Cardiac muscle cell (in vitro differentiated cells and primary cell): ENCODE data around the gene EFTUD2. TPM values are rescaled to one million over a fixed set of nuclear protein-coding genes. Genes with fewer than 3 reads are reported as not detected.

Experiments
- DNase-seq, 2 donors: peaks; one replicate each; pipeline versions ENCODE4 v3.0.0 to v3.0.0-alpha.2; 2010 to 2017; ENCODE audit warnings: low read depth in 1 of 2, low spot score in 1 of 2
- H3K27ac ChIP-seq: fragments of 200-600 bp; sonication (generic); 2 replicates; pipeline ENCODE4 v1.5.1; 2016
- H3K27me3 ChIP-seq: fragments of 200-600 bp; sonication (generic); 2 replicates; pipeline ENCODE4 v1.6.0; 2016; ENCODE audit warnings: control low read depth
- H3K36me3 ChIP-seq: fragments of 200-600 bp; sonication (generic); 2 replicates; pipeline ENCODE4 v1.5.1; 2016; ENCODE audit warnings: control low read depth
- H3K4me1 ChIP-seq: fragments of 200-600 bp; sonication (generic); 2 replicates; pipeline ENCODE4 v1.8.1; 2017; ENCODE audit warnings: low read depth, mild to moderate bottlenecking, mixed run types
- H3K4me3 ChIP-seq: fragments of 200-600 bp; sonication (generic); 2 replicates; pipeline ENCODE4 v1.5.1; 2016; ENCODE audit warnings: mild to moderate bottlenecking
- H3K9me3 ChIP-seq: fragments of 200-600 bp; sonication (generic); 2 replicates; pipeline ENCODE4 v1.5.1; 2017; ENCODE audit warnings: low read depth, mild to moderate bottlenecking, control low read depth
- CTCF ChIP-seq: IDR thresholded peaks from 2 replicates; pipeline ENCODE4 v1.5.1; 2012; ENCODE audit warnings: low read depth, mild to moderate bottlenecking, low read length
- polyA plus RNA-seq: library from polyadenylated mRNA; unstranded; fragments of >200 nt; fragmentation: Nextera tagmentation; extraction: Ambion mirVana; gene quantifications from 2 replicates; pipeline ENCODE4 v1.2.1, GENCODE V29; 2016
- total RNA-seq: library from RNA; depleted of rRNA; stranded (reverse); fragments of >200 nt; gene quantifications from 2 replicates; pipeline ENCODE4 v1.2.3, GENCODE V29; 2016

EFTUD2 gene
- total and polyA plus RNA-seq, 2 experiments from 2014 or later: 105 to 151 TPM

DNA sequence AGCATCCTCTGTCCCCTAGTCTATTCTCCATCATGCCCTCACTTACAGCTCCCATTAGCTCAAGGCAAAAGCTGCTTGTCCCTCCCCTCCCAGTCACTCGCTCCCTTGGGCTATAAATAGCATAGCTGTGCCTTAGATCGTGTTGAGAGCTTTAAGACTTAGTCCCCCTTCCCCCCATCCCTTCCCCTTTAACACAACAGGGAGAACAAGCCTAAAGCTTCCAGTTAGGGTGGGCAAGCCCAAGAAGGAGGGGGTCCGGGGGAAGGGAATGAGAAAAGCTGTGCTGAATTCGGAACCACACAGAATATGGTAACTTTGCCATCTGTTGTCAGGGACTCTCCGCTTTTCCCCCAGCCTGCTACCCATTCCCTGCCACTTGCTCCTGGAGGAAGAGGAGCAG is 56.5 kb downstream of the EFTUD2 start:
- no peak overlapping the region for H3K4me3 ChIP-seq
- peak in 1 of 2 donors; percentile 87 for DNase-seq

DNA sequence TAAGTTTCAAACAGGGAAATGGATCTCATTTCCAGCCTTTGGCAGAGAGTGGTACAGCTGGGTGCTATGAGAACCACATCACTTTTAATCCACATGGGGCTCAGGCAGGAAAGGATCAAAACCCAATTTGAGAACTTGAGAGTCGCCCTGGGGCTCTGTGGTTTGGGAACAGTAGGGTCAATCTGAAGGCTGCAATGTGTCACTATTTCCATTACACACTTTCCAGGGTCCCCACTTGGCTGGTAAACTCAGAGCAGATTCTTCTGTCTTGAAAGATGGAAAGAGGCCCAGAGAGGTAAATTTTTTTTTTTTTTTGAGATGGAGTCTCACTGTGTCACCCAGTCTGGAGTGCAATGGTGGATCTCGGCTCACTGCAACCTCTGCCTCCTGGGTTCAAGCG is 58.3 kb downstream of the EFTUD2 start:
- peak overlapping the region; percentile 27 for H3K27ac ChIP-seq

More for the DNA sequence above, 56.5 kb downstream of the EFTUD2 start:
- peaks cover 27% of the 10 kb centered on the region for H3K4me1 ChIP-seq
- TF ChIP-seq CTCF: no peak
- H3K36me3 ChIP-seq: no peaks in the 10 kb centered on the region
- H3K27ac ChIP-seq: peak overlapping the region; percentile 87
- H3K9me3 ChIP-seq: no peaks in the 10 kb centered on the region
- no peaks in the 10 kb centered on the region for H3K27me3 ChIP-seq

GRCh38 chr17:44840274-44840673 is 59.0 kb downstream of the EFTUD2 start:
- Histone ChIP-seq H3K27me3 (no peaks in the 10 kb centered on the region), H3K36me3 (no peaks in the 10 kb centered on the region), H3K4me1 (peaks cover 27% of the 10 kb centered on the region), H3K9me3 (no peaks in the 10 kb centered on the region), H3K4me3 (no peak overlapping the region), H3K27ac (peak overlapping the region; percentile 27)
- no peak for TF ChIP-seq CTCF
- no peak for DNase-seq

More for the DNA sequence above, 58.3 kb downstream of the EFTUD2 start:
- DNase-seq: no peak
- Histone ChIP-seq H3K9me3 (no peaks in the 10 kb centered on the region), H3K36me3 (no peaks in the 10 kb centered on the region), H3K4me3 (no peak overlapping the region), H3K4me1 (peaks cover 27% of the 10 kb centered on the region), H3K27me3 (no peaks in the 10 kb centered on the region)
- TF ChIP-seq CTCF: no peak

GRCh38 chr17:44837196-44837595 is 62.0 kb downstream of the EFTUD2 start:
- no peak for DNase-seq
- no peaks in the 10 kb centered on the region for H3K27me3 ChIP-seq
- peaks cover 3% of the 10 kb centered on the region for H3K4me1 ChIP-seq
- H3K4me3 ChIP-seq: no peak overlapping the region
- H3K36me3 ChIP-seq: no peaks in the 10 kb centered on the region
- H3K9me3 ChIP-seq: no peaks in the 10 kb centered on the region
- TF ChIP-seq CTCF: no peak
- H3K27ac ChIP-seq: no peak overlapping the region

- Histone ChIP-seq H3K27me3 (no peaks in the 10 kb centered on the region), H3K27ac (no peak overlapping the region), H3K9me3 (no peaks in the 10 kb centered on the region), H3K4me3 (no peak overlapping the region), H3K4me1 (peaks cover 14% of the 10 kb centered on the region), H3K36me3 (no peaks in the 10 kb centered on the region)
- no peak for DNase-seq
- no peak for TF ChIP-seq CTCF
Observed at GRCh38 chr17:44832805-44833204, 66.4 kb downstream of the EFTUD2 start.

GRCh38 chr17:44831371-44831770 is 67.9 kb downstream of the EFTUD2 start:
- peak in 1 of 2 donors; percentile 42 for DNase-seq
- Histone ChIP-seq H3K27ac (no peak overlapping the region), H3K36me3 (no peaks in the 10 kb centered on the region), H3K9me3 (no peaks in the 10 kb centered on the region), H3K4me1 (peaks cover 16% of the 10 kb centered on the region), H3K4me3 (no peak overlapping the region), H3K27me3 (no peaks in the 10 kb centered on the region)
- TF ChIP-seq CTCF: no peak
